Neutrophil (primary cell): ENCODE data around the gene RCAN3.

Source experiments
- H3K27ac ChIP-seq: fragments of 200-600 bp; sonication (generic); 2 replicates; pipeline ENCODE4 v1.5.1; 2016; ENCODE audit warnings: mild to moderate bottlenecking, moderate library complexity
- H3K27me3 ChIP-seq: fragments of 200-600 bp; sonication (generic); 2 replicates; pipeline ENCODE4 v1.6.0; 2016; ENCODE audit warnings: mild to moderate bottlenecking
- H3K36me3 ChIP-seq: fragments of 200-600 bp; sonication (generic); 2 replicates; pipeline ENCODE4 v1.5.1; 2017
- H3K4me1 ChIP-seq, 2 experiments: fragments of 200-600 bp in 1 of 2; sonication (generic) in 1 of 2; 1 replicate in 1 of 2; 2 replicates in 1 of 2; pipeline versions ENCODE4 v1.5.1 to v1.6.1; 2013 to 2016; ENCODE audit warnings: low read depth in 1 of 2, low read length in 1 of 2, mild to moderate bottlenecking in 1 of 2, moderate library complexity in 1 of 2; ENCODE audit not compliant: control insufficient read depth in 1 of 2, insufficient read depth in 1 of 2
- H3K4me3 ChIP-seq, 2 experiments: fragments of 200-600 bp in 1 of 2; sonication (generic) in 1 of 2; 1 replicate in 1 of 2; 2 replicates in 1 of 2; pipeline ENCODE4 v1.5.1; 2013 to 2016; ENCODE audit warnings: low read depth in 1 of 2, low read length in 1 of 2, mild to moderate bottlenecking in 1 of 2, moderate library complexity in 1 of 2
- H3K9me3 ChIP-seq: fragments of 200-600 bp; sonication (generic); 2 replicates; pipeline ENCODE4 v1.5.1; 2016
- TF ChIP-seq, protein P1 (sequence below): fragments of 200-600 bp; sonication (generic); IDR thresholded peaks from 2 replicates; pipeline ENCODE4 v1.5.1; 2016; ENCODE audit warnings: antibody characterized with exemption

Gene RCAN3

DNA sequence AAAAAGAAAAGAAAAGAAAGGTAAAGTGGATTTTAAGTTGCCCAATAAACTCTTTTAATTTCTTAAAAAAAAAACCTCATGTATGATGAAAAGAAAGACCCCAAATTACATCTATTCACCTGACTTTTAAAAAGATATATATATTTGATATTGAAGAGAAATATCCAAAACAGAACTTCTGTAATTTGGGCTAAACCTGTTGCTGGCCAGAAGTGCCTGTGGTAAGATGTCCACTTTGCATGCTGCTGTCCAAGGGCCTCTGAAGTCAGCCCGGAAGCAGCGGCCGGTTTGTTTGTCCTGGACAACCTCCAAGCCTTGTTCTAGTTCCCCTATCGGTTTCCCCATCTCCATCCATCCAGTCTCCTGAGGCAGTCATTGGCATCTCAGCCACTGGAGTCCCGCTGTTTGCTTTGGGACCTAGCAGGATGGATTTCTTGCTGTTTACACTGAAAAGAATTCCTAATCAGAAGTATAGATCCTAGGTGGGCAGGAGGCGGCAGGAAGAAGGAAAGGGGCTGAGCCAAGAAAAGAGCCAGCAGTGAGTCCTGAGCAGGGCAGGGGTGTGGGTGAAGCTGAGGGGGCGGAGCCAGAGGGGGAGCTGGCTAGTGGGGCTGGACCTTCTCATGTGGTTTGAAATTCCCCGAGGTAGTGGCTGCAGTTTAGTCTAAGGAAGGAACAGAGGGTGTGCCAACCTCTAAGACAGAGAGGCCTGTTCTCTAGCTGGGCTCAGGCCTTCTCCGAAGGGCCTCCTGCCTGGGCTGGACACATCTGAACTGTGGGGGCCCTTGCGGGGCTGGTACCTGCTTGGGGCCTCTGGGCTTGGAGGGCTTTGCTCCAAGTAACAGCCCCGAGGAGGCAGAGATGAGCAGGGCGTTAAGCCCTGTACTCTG is 56.5 kb downstream of the RCAN3 start:
- no peaks in the 10 kb centered on the region for H3K9me3 ChIP-seq
- no peaks in the 10 kb centered on the region for H3K36me3 ChIP-seq
- TF ChIP-seq, protein P1, sequence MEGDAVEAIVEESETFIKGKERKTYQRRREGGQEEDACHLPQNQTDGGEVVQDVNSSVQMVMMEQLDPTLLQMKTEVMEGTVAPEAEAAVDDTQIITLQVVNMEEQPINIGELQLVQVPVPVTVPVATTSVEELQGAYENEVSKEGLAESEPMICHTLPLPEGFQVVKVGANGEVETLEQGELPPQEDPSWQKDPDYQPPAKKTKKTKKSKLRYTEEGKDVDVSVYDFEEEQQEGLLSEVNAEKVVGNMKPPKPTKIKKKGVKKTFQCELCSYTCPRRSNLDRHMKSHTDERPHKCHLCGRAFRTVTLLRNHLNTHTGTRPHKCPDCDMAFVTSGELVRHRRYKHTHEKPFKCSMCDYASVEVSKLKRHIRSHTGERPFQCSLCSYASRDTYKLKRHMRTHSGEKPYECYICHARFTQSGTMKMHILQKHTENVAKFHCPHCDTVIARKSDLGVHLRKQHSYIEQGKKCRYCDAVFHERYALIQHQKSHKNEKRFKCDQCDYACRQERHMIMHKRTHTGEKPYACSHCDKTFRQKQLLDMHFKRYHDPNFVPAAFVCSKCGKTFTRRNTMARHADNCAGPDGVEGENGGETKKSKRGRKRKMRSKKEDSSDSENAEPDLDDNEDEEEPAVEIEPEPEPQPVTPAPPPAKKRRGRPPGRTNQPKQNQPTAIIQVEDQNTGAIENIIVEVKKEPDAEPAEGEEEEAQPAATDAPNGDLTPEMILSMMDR = no peak
- H3K27me3 ChIP-seq = peaks cover 58% of the 10 kb centered on the region
- H3K4me3 ChIP-seq = no peak overlapping the region
- peaks cover 0 to 7% of the 10 kb centered on the region in 2 experiments for H3K4me1 ChIP-seq
- H3K27ac ChIP-seq = no peak overlapping the region

- TF ChIP-seq, protein P1 = no peak
- H3K4me3 ChIP-seq = no peak overlapping the region
- no peak overlapping the region for H3K27ac ChIP-seq
- H3K9me3 ChIP-seq = no peaks in the 10 kb centered on the region
- H3K4me1 ChIP-seq = peaks cover 0 to 7% of the 10 kb centered on the region in 2 experiments
- H3K36me3 ChIP-seq = no peaks in the 10 kb centered on the region
- peaks cover 46% of the 10 kb centered on the region for H3K27me3 ChIP-seq
Observed at GRCh38 chr1:24560361-24560760, 57.7 kb downstream of the RCAN3 start.

DNA sequence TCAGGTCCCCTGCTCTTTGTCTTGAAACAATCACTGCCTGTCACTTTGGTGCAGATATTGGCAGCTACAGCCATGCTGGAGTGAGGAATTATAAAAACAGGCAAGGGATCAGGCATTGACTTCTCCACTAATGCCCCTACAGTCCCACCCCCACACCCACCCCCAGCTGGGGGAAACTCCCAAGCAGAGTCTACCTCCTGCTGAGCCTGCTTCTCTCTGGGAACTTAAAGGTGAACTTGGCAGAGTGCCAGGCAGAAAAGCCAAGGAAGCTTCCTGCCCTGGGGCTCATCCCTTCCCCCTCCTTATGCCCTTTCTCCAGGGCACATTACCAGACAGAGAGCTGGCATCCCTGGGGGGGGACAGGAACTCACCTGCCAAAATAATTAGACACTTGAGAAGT is 60.0 kb downstream of the RCAN3 start:
- Histone ChIP-seq H3K4me3 (no peak overlapping the region), H3K27me3 (peaks cover 23% of the 10 kb centered on the region), H3K9me3 (no peaks in the 10 kb centered on the region), H3K36me3 (no peaks in the 10 kb centered on the region), H3K27ac (no peak overlapping the region), H3K4me1 (no peaks in the 10 kb centered on the region)
- TF ChIP-seq, protein P1 = no peak

DNA sequence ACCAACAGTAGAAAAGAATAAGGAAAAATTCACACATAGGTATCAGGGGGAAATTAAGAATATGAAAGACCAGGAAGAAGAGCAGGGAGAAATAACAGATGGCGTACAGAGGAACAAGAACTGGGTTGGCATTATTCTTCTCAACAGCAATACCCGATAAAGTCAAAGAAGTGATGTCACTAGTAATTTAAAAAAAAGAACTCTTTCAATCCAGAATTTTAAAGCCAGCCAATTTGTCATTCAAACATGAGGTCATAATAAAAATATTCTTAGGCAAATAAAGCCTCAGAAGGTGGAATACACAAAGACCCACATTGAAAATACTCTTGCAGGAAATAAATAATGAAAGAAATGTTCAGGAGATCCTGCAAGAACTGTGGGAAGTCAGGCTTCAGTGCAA is 62.1 kb downstream of the RCAN3 start:
- Histone ChIP-seq H3K9me3 (no peaks in the 10 kb centered on the region), H3K36me3 (no peaks in the 10 kb centered on the region), H3K27ac (no peak overlapping the region), H3K27me3 (peaks cover 5% of the 10 kb centered on the region), H3K4me1 (no peaks in the 10 kb centered on the region), H3K4me3 (no peak overlapping the region)
- TF ChIP-seq, protein P1 = no peak

- no peak overlapping the region for H3K4me3 ChIP-seq
- H3K4me1 ChIP-seq = no peaks in the 10 kb centered on the region
- no peaks in the 10 kb centered on the region for H3K36me3 ChIP-seq
- TF ChIP-seq, protein P1 = no peak
- no peak overlapping the region for H3K27ac ChIP-seq
- no peaks in the 10 kb centered on the region for H3K9me3 ChIP-seq
- H3K27me3 ChIP-seq = peaks cover 5% of the 10 kb centered on the region
Observed at GRCh38 chr1:24566236-24566867, 63.7 kb downstream of the RCAN3 start.
